GM06990 (cell line): Measurements from ENCODE around the gene FBXL13.

ENCODE experiments used
- DNase-seq: peaks from one replicate; pipeline ENCODE4 v3.0.0-alpha.2; 2011; ENCODE audit not compliant: insufficient read length; ENCODE audit errors: extremely low read depth
- H3K27me3 ChIP-seq: replicated peaks from 2 replicates; pipeline ENCODE4 v1.6.0; 2011; ENCODE audit warnings: low read length; ENCODE audit not compliant: control insufficient read depth, insufficient read depth
- H3K36me3 ChIP-seq: 2 replicates; pipeline ENCODE4 v1.5.1; 2011; ENCODE audit warnings: low read length; ENCODE audit not compliant: control insufficient read depth, insufficient read depth
- H3K4me3 ChIP-seq: replicated peaks from 2 replicates; pipeline ENCODE4 v1.5.1; 2011; ENCODE audit warnings: low read depth, mild to moderate bottlenecking, control low read depth, low read length
- CTCF ChIP-seq: IDR thresholded peaks from 2 replicates; pipeline ENCODE4 v1.5.1; 2011; ENCODE audit warnings: low read length, control low read depth, mild to moderate bottlenecking, inconsistent platforms; ENCODE audit not compliant: insufficient read depth, poor library complexity, severe bottlenecking

Gene FBXL13

GRCh38 chr7:102917436-102918353 is 156.9 kb downstream of the FBXL13 start:
- DNase-seq: no peak
- no peak for TF ChIP-seq CTCF
- no peaks in the 10 kb centered on the region for H3K36me3 ChIP-seq
- no peak overlapping the region for H3K4me3 ChIP-seq
- H3K27me3 ChIP-seq: no peaks in the 10 kb centered on the region

DNA sequence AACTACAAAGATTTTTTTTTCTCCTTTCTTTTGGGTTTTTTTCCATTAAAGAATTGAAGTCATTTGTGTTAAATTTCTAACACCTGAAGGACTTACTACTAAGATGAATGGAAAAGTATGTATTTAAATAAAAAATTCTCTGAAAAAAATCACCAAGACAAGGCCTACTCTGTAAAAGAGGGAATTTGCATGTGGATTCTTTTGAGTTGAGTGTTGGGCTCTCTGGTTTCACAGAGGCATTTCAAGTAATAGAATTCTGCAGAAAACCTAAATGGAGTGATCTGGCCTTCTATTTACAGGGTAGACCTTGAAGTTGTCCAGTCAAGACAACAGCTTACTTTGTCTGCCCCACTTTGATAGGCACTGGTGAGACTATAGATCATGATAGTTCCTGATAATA is 157.7 kb downstream of the FBXL13 start:
- H3K27me3 ChIP-seq: no peaks in the 10 kb centered on the region
- no peak overlapping the region for H3K4me3 ChIP-seq
- H3K36me3 ChIP-seq: no peaks in the 10 kb centered on the region
- TF ChIP-seq CTCF: no peak
- no peak for DNase-seq

- Histone ChIP-seq H3K4me3 (no peak overlapping the region), H3K36me3 (no peaks in the 10 kb centered on the region), H3K27me3 (no peaks in the 10 kb centered on the region)
- TF ChIP-seq CTCF: no peak
- no peak for DNase-seq
These were observed 158.2 kb downstream of the FBXL13 start for GRCh38 chr7:102916426-102916825.

DNA sequence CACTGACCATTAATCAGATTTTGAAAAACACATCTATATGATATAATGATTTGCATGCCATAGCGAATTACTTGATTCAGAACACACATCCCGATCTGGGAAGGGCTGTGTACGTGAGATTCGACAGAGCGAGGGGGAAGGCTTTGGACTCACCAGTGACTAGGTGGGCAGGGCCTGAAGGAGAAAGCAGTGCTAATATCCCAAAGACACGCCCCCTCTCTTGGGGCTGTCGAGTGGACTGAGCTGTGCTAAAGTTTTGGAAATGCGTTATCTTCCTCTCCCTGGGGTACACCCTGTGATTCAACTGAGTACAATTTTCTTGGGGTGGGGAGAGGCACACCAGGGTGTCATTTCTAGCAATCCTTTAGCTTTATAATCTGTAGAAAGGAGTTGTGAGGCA is 160.0 kb downstream of the FBXL13 start:
- H3K36me3 ChIP-seq: no peaks in the 10 kb centered on the region
- H3K4me3 ChIP-seq: no peak overlapping the region
- no peak for TF ChIP-seq CTCF
- H3K27me3 ChIP-seq: no peaks in the 10 kb centered on the region
- no peak for DNase-seq

- no peak for TF ChIP-seq CTCF
- Histone ChIP-seq H3K27me3 (no peaks in the 10 kb centered on the region), H3K36me3 (no peaks in the 10 kb centered on the region), H3K4me3 (no peak overlapping the region)
- DNase-seq: no peak
These were observed 160.8 kb downstream of the FBXL13 start for GRCh38 chr7:102913826-102914225.
